Activated naive CD4-positive, alpha-beta T cell treated with anti-CD3 and anti-CD28 coated beads, Interleukin-2, amount 10 ng/mL, durations not matched to agents 7 days and 5 days (primary cell): ENCODE measurements around the gene CREB3L4.
A peak's percentile ranks its signal among the peaks of the same experiment; 100 is the strongest.

ENCODE experiments used
- CTCF ChIA-PET: fragments of 350-600 bp; sonication (Branson Sonifier 250); formaldehyde crosslinking; loops from one replicate; lab custom pipeline; 2021; ENCODE audit warnings: antibody characterized with exemption; lab: Charles Lee
- DNase-seq: peaks from one replicate; pipeline ENCODE4 v3.0.0-alpha.2; 2020
- H3K27ac Mint-ChIP-seq: one replicate; pipeline ENCODE4 v1.8.0; 2021; ENCODE audit warnings: mild to moderate bottlenecking, moderate library complexity, mixed read lengths
- H3K27me3 Mint-ChIP-seq: one replicate; pipeline ENCODE4 v1.8.0; 2021; ENCODE audit warnings: mild to moderate bottlenecking, mixed read lengths
- H3K36me3 Mint-ChIP-seq: one replicate; pipeline ENCODE4 v1.8.0; 2021; ENCODE audit warnings: mixed read lengths
- H3K4me1 Mint-ChIP-seq: one replicate; pipeline ENCODE4 v1.8.0; 2021; ENCODE audit warnings: mixed read lengths
- H3K4me3 Mint-ChIP-seq: one replicate; pipeline ENCODE4 v1.8.0; 2021; ENCODE audit warnings: mild to moderate bottlenecking, moderate library complexity, mixed read lengths
- H3K9me3 Mint-ChIP-seq: one replicate; pipeline ENCODE4 v1.8.0; 2021; ENCODE audit warnings: mixed read lengths

Gene CREB3L4

GRCh38 chr1:153929981-153930948 is 37.4 kb upstream of the CREB3L4 start:
- peaks cover 37% of the 10 kb centered on the region for H3K36me3 Mint-ChIP-seq
- H3K9me3 Mint-ChIP-seq = no peaks in the 10 kb centered on the region
- H3K4me1 Mint-ChIP-seq = peaks cover 17% of the 10 kb centered on the region
- peak overlapping the region; percentile 14 for H3K27ac Mint-ChIP-seq
- no peak for DNase-seq
- CTCF ChIA-PET = no interaction called here
- H3K27me3 Mint-ChIP-seq = no peaks in the 10 kb centered on the region
- H3K4me3 Mint-ChIP-seq = no peak overlapping the region

GRCh38 chr1:153932156-153933131 is 35.3 kb upstream of the CREB3L4 start:
- CTCF ChIA-PET = interaction anchor here (1.2 kb wide), 1 partner anchor 12 kb away, joined by 3 read pairs; no protein-coding TSS in a partner anchor
- DNase-seq = peak; percentile 14
- Mint-ChIP-seq H3K4me1 (peaks cover 10% of the 10 kb centered on the region), H3K9me3 (no peaks in the 10 kb centered on the region), H3K27me3 (no peaks in the 10 kb centered on the region), H3K4me3 (no peak overlapping the region), H3K36me3 (peaks cover 58% of the 10 kb centered on the region), H3K27ac (no peak overlapping the region)

DNA sequence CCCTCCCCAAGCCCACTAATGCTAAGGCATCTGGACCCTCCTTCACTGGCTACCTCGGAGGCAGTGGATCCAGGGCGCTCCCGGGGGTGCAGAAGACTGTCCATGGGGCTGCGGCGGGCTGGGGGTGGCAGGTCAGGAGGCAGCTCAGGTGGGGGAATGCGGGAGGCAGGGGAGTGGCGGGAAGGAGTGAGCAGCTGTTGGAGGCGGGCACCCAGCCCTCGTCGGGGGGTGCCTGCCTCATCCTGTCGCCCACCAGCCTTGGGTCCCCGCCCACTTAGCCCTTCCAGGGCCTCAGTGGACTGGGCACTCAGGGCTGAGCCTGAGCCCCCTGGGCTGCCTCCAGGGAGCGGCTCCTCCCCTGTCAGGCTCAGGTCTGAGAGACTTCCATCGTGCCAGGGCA is 34.3 kb upstream of the CREB3L4 start:
- H3K4me3 Mint-ChIP-seq = no peak overlapping the region
- H3K9me3 Mint-ChIP-seq = no peaks in the 10 kb centered on the region
- H3K36me3 Mint-ChIP-seq = peaks cover 63% of the 10 kb centered on the region
- CTCF ChIA-PET = no interaction called here
- peaks cover 5% of the 10 kb centered on the region for H3K4me1 Mint-ChIP-seq
- H3K27me3 Mint-ChIP-seq = no peaks in the 10 kb centered on the region
- no peak overlapping the region for H3K27ac Mint-ChIP-seq
- DNase-seq = peak; percentile 11

- no peaks in the 10 kb centered on the region for H3K9me3 Mint-ChIP-seq
- no peak overlapping the region for H3K27ac Mint-ChIP-seq
- no peaks in the 10 kb centered on the region for H3K27me3 Mint-ChIP-seq
- peaks cover 66% of the 10 kb centered on the region for H3K36me3 Mint-ChIP-seq
- CTCF ChIA-PET = no interaction called here
- H3K4me3 Mint-ChIP-seq = no peak overlapping the region
- H3K4me1 Mint-ChIP-seq = peaks cover under 1% of the 10 kb centered on the region
- DNase-seq = no peak
These were observed 33.7 kb upstream of the CREB3L4 start for GRCh38 chr1:153933955-153934354.

DNA sequence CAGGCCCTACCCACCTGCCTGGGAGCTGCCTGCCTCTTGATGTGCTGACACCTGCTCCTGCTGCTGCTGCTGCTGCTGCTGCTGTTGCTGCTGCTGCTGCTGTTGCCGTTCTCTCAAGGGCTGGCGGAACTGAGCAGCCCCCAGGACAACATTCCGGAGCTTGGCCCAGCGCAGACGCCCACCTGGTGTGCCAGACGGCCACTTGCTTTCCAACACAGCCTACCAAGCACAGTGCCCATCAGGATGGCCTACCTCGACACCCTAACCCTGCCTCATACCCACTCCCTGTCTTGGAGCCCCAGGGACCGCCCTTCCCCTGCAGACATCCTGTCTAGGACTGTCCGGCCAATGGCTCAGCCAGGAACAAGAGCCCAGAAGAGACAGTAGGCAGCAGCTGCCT is 33.0 kb upstream of the CREB3L4 start:
- Mint-ChIP-seq H3K4me3 (no peak overlapping the region), H3K27ac (peak overlapping the region; percentile 37), H3K36me3 (peaks cover 71% of the 10 kb centered on the region), H3K9me3 (no peaks in the 10 kb centered on the region), H3K27me3 (no peaks in the 10 kb centered on the region), H3K4me1 (no peaks in the 10 kb centered on the region)
- DNase-seq = peak; percentile 9
- CTCF ChIA-PET = no interaction called here

GRCh38 chr1:153936011-153936802 is 31.5 kb upstream of the CREB3L4 start:
- Mint-ChIP-seq H3K4me1 (peaks cover 6% of the 10 kb centered on the region), H3K36me3 (peaks cover 71% of the 10 kb centered on the region), H3K9me3 (no peaks in the 10 kb centered on the region), H3K4me3 (no peak overlapping the region), H3K27ac (peak overlapping the region; percentile 11), H3K27me3 (no peaks in the 10 kb centered on the region)
- peak; percentile 8 for DNase-seq
- CTCF ChIA-PET = no interaction called here

- H3K4me1 Mint-ChIP-seq = peaks cover 11% of the 10 kb centered on the region
- no peaks in the 10 kb centered on the region for H3K27me3 Mint-ChIP-seq
- H3K36me3 Mint-ChIP-seq = peaks cover 76% of the 10 kb centered on the region
- H3K9me3 Mint-ChIP-seq = no peaks in the 10 kb centered on the region
- CTCF ChIA-PET = no interaction called here
- DNase-seq = peak; percentile 14
- H3K4me3 Mint-ChIP-seq = no peak overlapping the region
- H3K27ac Mint-ChIP-seq = no peak overlapping the region
These were observed 30.4 kb upstream of the CREB3L4 start for GRCh38 chr1:153937331-153937730.

DNA sequence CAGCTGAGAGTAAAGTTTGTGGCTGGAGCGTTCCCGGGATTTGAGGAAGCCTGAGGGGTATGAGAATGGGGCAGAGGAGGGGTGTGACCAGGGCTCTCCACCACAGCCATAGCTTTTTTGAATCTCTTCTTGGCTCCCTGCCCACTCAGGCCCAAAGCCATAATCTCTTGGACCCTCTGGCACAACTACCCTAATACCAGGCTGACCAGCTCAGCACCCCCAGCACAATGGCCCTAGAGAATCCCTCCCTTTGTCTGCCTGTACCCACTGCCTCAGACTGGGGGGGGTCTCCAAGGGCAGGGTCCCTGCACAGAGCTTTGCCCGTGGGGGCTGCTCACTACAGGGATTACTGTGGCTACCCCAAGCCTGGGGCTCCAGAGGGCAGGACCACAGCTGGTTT is 28.7 kb upstream of the CREB3L4 start:
- peaks cover 78% of the 10 kb centered on the region for H3K36me3 Mint-ChIP-seq
- peaks cover 28% of the 10 kb centered on the region for H3K4me1 Mint-ChIP-seq
- H3K9me3 Mint-ChIP-seq = no peaks in the 10 kb centered on the region
- CTCF ChIA-PET = interaction anchor here (1.1 kb wide), 1 partner anchor 15 kb away, joined by 3 read pairs; no protein-coding TSS in a partner anchor
- no peak overlapping the region for H3K4me3 Mint-ChIP-seq
- DNase-seq = peak; percentile 16
- no peaks in the 10 kb centered on the region for H3K27me3 Mint-ChIP-seq
- no peak overlapping the region for H3K27ac Mint-ChIP-seq

DNA sequence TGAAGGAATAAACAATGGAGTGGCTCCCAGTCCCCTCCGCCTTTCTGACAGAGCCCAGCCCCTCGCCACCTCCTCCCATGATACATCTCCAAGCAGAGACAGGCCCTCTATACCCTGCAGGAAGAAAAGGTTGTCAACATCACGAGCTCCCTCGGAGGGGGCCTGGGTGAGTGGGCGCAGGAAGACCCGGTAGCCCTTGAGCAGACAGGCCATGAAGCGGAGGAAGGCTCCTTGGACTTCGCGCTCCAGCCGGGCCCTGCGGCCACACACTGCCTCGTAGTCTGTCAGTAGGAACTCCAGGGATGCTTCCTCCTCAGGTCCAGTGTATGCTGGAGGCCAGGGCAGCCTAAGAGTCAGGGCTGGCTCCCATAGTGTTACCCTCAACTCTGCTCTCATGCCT is 28.2 kb upstream of the CREB3L4 start:
- Mint-ChIP-seq H3K4me3 (no peak overlapping the region), H3K27me3 (no peaks in the 10 kb centered on the region), H3K9me3 (no peaks in the 10 kb centered on the region), H3K4me1 (peaks cover 33% of the 10 kb centered on the region), H3K36me3 (peaks cover 78% of the 10 kb centered on the region), H3K27ac (no peak overlapping the region)
- CTCF ChIA-PET = interaction anchor here (1.1 to 1.3 kb wide), 2 partner anchors 15 to 17 kb away, joined by 3 read pairs; partner anchors contain the start of gene GATAD2B
- peak; percentile 11 for DNase-seq

DNA sequence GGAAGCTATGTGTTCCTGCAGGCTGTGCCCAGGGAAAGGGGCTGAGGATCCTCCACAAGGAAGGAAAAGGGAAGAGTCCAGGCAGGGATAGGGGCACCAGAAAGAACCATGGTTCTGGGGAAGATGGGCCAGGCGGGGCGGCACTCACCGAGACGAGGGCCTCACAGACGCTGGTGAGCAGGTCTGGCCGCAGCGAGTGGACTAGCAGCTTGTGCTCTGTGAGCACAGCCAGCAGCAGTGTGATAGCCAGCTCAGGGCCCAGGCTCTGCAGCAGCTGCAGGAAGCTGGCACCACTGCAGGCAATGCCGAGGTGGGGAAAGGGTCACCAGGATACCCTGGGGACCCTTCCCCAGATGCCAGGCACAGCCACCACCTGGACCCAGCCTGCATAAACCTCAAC is 26.9 kb upstream of the CREB3L4 start:
- no peaks in the 10 kb centered on the region for H3K9me3 Mint-ChIP-seq
- peak overlapping the region; percentile 66 for H3K27ac Mint-ChIP-seq
- H3K4me3 Mint-ChIP-seq = no peak overlapping the region
- H3K27me3 Mint-ChIP-seq = peaks cover 4% of the 10 kb centered on the region
- DNase-seq = no peak
- peaks cover 75% of the 10 kb centered on the region for H3K36me3 Mint-ChIP-seq
- H3K4me1 Mint-ChIP-seq = peaks cover 37% of the 10 kb centered on the region
- CTCF ChIA-PET = no interaction called here

DNA sequence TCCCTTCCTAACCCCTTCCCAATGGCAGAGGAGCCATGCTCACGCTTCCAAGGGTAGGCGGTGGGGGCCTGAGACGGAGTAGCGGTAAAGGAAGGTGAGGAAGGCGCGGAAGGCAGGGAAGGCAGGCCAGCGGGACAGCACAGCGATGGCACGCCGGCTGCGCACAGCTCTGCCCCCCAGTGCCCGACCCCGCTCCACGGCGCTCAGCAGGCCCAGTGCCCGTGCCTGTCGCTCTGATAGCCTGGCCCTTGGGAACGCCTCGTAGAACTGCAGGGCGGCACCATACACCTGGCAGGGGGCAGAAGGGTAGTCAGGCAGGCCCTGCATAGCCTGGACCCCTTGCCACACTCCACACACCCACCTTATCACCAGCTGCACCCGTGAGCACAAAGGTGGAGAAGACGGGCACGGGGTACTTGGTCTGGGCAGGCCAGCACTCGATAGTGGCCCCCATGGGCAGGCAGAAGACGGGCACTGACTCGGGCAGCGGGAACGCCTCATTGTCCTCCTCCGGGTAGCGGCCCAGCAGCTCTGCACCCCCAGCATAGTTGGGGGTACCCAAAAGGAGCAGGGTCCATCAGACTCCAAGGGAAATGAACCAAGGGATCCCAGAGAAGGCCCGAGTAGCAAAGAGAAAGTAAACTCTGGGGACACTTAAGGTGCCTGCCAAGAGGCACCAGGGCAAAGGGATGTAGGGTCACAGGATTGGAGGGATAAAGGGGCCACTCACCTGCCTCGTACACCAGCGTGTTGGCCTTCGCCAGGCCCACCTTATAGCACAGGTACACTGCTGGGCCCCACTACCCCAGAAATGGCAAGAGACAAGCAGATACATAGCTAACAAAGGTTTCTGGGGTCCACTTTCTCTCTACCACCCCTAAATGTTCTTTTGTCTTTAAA is 25.6 kb upstream of the CREB3L4 start:
- peaks cover 42% of the 10 kb centered on the region for H3K4me1 Mint-ChIP-seq
- H3K9me3 Mint-ChIP-seq = no peaks in the 10 kb centered on the region
- H3K36me3 Mint-ChIP-seq = peaks cover 66% of the 10 kb centered on the region
- peak overlapping the region; percentile 45 for H3K27ac Mint-ChIP-seq
- H3K27me3 Mint-ChIP-seq = peaks cover 4% of the 10 kb centered on the region
- CTCF ChIA-PET = no interaction called here
- no peak for DNase-seq
- H3K4me3 Mint-ChIP-seq = no peak overlapping the region

- Mint-ChIP-seq H3K4me3 (peak overlapping the region; percentile 20), H3K9me3 (no peaks in the 10 kb centered on the region), H3K27me3 (peaks cover 4% of the 10 kb centered on the region), H3K4me1 (peaks cover 43% of the 10 kb centered on the region), H3K36me3 (peaks cover 64% of the 10 kb centered on the region), H3K27ac (peak overlapping the region; percentile 45)
- DNase-seq = no peak
- CTCF ChIA-PET = interaction anchor here (1.0 kb wide), 1 partner anchor 120 kb away, joined by 3 read pairs; no protein-coding TSS in a partner anchor
These were observed 24.7 kb upstream of the CREB3L4 start for GRCh38 chr1:153942766-153943549.
